Suprapubic skin (tissue), 3 donors: ENCODE measurements around the gene MARS2.

Experiments used
- CTCF ChIP-seq, 2 donors: fragments of 200-600 bp in 1 of 2; fragments of 450-650 bp in 1 of 2; sonication (generic) in 1 of 2; IDR thresholded peaks; one replicate each; pipeline ENCODE4 v1.5.1; 2016 to 2019; ENCODE audit warnings: antibody characterized with exemption in 2 of 2, mild to moderate bottlenecking in 1 of 2, moderate library complexity in 1 of 2
- POLR2AphosphoS5 ChIP-seq, 3 donors: sonication (generic); formaldehyde crosslinking; IDR thresholded peaks; one replicate each; pipeline ENCODE4 v1.6.1; 2017; ENCODE audit warnings: antibody characterized with exemption in 3 of 3

GRCh38 chr2:197717863-197718262, 12.7 kb downstream of the MARS2 start:
- no peak for TF ChIP-seq CTCF (IDR thresholded peaks at IDR 0.05)
- no peak for TF ChIP-seq POLR2AphosphoS5 (IDR thresholded peaks at IDR 0.05)
